DMS53 (cell line): ENCODE results near the gene CALCR.

Source experiments
- DNase-seq: peaks from one replicate; lab custom pipeline; 2025; lab: John Stamatoyannopoulos, UW

Gene CALCR

DNA sequence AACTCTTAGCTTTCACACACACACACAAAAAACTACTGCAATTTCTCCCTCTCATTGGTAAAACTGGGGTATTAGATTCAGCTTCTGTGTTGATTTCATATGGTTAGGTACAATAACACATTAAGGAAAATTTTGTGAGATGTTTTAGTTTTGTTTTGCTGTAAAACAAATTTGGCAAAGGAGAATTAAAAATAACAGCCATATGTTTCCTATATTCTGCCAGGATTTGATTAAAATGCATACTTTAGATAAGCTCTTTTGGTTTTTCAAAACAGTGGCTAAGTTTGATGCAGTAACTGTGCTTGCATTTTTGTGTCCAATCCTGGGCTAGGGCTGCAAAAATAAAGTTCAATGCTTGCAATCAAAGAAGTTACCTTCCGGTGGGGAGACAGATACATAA, 126.3 kb downstream of the CALCR start:
- DNase-seq = no peak

DNA sequence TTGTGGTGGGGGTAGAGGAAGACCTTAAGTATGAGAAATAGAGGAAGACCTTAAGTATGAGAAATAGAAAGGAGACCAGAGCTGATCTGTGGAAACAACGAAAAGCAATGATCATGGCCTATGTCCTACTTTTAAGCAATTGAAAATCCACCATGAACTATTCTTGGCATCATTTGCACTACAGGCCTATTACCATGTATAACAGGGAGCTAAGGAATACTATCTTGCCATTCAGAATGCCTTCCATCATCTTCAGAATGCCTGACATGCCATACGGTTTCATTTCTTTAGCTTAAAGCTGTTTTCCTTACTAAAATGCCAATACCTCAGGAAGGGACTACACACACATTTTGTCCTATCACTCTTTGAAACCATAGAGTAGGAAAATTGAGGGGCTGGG, 127.0 kb downstream of the CALCR start:
- no peak for DNase-seq

DNA sequence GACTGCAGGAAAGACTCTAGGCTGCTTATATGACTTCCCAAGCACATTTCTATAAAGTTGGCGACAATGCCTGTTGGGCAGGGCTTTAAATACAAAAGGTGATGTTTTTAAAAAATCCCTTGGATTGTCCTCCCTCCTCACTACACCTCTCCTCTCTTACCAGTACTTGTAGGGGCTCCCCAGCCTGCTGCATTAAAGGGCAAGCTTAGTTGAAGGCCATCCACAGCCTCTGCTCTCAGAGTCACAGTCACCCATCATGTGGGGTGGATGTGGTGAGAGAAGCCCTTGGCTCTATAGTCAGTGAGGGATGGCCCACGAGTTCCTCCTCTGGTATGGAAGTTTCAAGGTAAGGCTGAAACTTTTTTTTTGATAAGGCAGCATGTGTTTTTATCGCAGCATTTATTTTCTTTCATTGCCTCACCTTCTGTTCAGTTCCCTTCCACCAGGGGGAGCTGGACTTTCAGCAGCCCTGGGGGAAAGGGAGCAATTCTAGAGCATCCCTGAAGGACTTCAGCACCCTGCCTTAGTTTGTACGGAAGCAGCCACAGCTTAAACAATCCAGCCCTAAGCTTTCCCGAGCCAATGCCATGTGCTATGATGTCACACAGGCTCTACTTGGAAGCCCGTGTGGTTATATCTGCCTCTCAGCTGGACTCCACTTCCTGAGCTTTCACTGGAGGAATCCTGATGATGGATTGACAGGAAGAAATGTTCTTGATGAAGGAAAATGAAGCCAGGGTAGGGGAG, 131.9 kb downstream of the CALCR start:
- DNase-seq = peak; percentile 91

DNA sequence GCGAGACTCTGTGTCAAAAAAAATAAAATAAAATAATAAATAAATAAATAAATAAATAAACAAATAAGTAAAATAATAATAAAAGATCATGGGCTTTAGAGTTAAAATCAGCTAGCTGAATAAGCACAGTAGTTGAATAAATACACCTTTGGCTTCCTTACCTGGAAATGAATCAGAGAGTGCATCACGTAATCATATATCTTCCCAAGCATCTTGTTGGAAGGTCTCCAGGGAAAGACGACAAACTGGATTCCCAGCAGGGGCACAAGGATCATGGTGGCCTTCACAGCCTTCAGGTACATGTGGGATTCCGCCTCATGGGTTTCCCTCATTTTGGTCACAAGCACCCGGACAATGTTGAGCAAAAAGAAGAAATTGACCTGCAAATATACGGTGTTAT, 138.7 kb downstream of the CALCR start:
- no peak for DNase-seq

DNA sequence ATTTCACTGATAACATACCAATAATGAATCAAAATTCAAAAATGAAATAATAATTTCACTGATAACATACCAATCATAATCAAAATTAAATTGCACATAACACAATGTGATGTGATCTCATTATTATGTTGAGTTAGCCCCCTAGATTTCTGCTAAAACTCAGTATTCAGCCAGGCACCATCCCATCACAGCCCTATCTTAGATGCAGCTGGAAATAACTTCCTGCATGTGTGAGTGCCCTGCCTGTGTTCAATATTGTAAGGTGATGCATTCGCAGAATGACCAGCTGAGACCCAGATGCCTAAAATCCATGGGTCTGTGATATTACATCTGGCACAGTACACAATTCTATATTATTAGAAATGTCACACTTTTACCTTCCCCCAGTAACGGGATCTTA, 142.4 kb downstream of the CALCR start:
- DNase-seq = no peak

DNA sequence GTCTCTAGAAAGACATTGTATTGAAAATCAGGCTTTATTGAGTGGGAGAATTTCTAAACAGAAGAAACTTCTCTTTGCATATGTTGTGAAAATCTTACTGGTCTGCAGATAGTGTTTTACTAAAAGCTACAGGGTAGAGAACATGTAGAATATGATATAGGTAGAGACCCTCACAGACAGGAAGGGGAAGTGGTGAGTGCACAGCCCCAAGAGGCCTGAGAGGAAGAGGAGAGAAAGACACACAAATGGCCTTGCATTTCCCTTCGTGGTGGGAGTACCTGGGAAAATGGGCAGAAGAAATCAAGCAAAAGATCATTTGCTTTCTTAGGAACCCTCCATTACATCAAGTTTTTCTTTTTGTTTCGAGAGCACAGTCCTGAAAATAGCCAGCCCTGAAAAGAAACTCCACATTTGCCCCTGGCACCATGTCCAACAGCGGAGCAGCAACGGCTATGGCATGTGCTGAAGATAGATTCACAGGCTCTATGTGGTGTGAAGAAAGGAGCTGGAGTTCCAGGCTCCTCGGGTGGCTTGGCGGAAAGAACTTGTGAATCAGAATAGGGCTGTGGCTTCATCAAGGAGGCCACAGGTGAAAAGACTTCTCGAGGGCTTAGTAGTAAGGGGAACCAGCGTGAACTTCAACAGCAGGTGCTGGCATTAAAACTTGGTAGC, 143.5 kb downstream of the CALCR start:
- DNase-seq = no peak

DNA sequence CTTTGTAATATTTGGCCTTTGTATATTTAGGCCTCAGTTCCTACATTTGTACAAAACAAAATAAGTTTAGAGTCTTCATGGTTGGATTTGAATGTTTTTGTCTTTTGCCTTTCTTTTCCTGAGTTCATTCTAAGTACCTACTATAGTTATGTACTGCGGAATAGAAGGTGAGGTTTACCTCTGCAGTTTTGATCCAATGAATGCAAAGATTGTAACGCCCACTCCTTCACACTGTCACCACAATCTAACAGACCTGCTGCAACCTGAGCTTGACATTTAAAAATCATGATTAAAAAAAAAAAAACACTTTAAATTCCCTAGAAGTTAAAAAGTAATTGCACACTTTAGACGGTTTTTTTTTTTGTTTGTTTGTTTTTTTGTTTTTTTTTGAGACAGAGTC, 145.0 kb downstream of the CALCR start:
- DNase-seq = no peak

DNA sequence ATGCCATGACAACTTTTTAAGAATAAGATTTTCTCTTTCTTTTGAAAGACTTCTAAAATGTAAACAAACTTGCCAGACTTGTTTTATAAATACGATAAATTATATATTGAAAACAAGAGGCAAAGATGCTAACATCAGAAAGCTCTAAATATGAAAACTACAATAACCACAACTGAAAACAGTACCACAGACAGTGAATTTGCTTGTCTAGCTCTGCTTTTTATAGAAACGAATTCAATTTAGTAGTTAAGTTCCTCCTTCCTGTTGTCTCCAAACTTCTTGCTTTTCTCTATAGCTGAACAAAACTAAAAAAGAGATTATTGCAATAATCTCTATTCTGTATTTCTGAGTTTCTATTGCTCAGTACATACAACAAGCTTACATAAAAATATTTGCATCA, 147.4 kb downstream of the CALCR start:
- no peak for DNase-seq

DNA sequence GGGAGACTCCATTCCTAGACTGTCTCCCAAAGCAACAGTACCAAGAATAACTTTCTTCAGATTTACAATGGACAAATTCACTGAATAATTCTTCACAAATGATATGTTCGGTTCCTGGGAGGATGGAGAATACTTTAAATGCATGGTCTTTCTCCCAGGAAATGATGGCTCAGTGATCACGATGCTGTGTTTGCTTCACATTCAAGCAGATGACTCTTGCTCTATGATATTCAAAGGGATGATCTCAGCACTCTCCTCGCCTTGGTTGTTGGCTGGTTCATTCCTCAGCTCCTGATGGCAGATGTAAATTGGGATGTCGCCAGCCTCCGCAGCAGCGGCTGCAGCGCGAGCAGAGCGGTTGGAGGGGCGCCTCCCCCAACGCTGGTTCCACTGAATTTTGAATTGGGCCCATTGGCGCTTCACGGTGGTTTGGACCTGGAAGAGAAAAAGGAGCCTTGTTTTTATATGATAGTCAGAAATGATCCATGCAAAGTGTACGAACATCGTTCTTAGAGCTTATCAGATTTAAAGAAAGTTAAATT, 148.3 kb downstream of the CALCR start:
- DNase-seq = no peak

DNA sequence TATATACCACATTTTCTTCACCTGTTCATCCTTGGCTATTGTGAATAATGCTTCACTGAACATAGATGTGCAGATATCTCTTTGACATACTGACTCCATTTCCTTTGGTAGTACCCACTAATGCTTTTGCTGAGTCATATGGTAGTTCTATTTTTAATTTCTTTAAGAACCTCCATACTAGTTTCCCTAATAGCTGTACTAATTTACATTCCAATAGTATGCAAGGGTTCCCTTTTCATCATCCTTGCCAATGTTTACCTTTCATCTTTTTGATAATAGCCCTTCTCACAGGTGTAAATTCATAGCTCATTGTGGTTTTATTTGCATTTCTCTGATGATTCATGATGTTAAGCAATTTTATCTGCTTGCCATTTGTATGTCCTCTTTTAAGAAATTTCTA, 159.9 kb downstream of the CALCR start:
- peak; percentile 89 for DNase-seq

DNA sequence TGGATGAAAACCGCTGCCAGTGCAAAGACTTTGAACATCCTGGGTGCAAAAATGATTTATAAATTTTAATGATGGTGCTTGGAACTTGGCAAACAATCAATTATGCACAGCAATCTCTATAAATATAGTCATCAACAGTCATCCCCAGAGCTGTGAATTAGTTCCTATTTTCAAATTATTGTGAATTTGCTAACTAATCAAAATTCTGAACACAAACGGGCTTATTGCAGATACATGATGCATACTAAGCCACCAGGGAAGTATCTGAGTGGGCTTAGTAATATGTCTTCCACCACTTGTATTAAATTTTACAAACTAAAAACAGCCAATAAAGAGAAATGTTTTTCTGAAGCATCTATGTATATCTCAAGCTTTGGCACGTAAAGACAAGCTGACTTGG, 165.2 kb downstream of the CALCR start:
- no peak for DNase-seq

DNA sequence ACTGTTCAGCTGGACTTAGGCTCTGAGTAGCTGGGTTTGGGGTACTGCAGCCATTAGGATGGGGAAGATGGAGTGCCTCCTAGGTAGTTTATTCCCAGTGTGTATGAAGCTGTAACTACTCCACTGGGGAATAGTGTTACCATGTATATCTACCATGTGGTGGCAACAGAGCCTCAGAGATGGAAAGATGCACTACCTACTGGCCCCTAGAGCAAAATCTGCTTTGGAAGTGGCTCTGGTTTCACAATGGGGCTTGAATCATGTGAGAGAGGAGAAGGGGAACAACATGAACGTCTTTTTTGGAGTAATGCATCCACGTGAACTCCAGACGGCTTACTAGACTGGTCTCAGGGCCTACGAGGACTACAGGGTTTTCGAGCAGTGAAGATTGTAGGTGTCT, 167.3 kb downstream of the CALCR start:
- DNase-seq = peak; percentile 59

DNA sequence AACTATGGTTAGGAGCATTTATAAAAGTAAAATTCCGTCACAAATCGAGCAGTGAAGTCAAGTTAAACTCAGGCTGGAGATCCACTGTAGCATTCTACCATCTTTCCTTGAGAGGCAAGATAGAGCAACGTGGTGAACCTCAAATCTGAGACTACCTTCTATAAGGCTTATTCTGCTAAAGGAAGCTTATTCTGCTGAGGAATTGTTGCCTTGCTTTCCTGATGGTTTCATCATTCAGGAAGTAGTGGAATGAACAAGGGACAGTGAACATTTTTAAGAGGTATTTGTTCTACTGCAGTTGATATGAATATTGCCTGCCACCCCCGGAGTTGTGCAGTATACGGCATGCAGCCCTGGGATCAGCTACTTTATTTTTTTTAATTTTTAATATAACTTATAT, 171.6 kb downstream of the CALCR start:
- DNase-seq = peak; percentile 9

DNA sequence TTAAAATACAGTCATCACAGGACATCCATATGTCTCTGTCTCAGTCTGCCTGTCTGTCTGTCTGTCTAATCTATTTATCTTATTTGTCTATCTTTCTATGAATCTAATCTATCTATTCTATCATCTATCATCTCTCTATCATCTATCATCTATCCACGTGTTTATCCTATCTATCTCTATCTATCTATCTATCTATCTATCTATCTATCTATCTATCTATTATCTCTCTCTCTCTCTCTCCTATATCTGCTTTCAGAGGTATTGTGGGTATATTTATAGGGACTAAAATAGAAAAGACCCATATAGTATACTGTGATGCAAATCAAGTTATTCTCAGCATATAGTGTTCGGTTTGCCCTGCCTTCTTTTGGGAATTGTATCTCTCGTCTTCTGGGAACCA, 174.9 kb downstream of the CALCR start:
- DNase-seq = no peak

DNA sequence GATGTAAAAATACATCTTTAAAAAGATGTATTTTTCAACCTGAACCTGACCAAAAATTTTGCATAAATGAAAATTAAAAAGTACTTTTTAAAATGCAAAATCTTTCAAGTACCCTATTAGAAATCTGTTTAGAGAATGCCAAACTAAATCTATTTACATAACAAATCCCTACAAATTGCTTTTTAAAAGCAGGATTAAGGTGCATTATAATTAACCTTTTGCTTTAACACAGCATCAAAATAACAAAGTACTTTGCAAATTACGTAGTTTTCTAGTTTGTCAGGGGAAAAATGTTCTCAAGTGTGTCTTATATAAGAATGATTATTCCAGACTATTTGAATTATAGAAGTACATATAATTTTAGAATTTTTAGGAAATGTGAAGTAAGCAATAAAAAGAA, 181.5 kb downstream of the CALCR start:
- DNase-seq = no peak

DNA sequence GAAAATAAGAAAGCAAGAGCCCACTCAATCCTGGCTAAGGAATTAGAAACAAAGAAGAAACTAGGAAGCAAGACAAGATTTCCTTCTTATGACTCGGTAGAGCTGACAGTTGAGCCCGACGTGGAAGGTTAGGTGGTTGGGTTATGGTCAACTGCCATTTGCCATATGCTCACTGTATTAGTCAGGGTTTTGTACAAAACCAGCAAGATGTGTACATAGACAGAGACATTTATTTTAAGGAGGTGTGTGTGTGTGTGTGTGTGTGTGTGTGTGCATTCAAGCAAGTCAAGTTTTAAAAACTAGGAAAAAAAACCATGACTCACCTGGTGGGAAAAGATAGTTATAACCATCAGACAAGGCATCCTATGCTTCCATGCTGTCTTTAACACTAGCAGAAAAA, 183.9 kb downstream of the CALCR start:
- no peak for DNase-seq

DNA sequence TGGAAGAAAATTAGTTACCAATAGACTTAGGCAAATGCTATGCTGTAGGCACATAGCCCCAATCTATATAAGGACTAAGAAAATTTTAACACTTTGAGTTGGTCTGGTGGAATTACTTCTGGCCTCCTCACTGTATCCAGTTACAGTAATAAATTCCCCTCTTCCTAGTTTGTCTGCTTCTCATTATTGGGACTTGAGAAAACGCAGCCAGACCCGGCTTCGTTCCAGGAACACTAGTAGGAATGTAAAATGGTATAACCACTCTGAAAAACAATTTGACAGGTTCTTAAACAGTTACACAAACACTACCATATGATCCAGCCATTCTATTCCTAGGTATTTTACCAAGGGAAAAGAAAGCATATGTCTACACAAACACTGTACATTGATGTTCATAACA, 192.2 kb downstream of the CALCR start:
- DNase-seq = no peak

DNA sequence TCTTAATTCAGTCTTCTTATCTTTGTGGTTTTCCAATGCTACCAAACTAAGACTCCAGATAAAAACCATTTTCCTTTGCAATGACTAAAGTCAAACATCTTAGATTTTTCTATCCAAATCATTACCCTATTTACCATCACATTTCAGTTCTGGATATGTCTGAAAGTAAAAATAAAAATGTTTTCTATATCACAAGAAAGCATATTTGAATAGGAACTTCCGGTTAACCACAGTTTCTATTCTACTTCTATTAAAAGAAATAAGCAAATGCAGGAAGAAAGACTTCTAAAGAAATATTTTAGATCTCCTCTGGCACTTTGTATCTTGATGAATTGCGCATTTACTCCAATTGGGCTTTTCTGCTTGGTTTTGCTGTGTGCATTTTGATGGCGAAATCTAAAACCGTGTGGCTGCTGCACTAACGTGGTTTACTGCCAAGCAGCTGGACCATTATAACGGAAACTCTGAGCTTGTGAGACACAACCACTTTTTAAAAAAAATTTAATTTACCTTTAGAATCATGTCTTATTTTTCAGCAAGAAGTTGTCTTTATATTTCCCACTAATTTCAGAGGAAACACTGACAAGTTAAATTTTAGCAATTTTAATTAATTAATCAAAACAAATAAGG, 196.3 kb downstream of the CALCR start:
- DNase-seq = no peak

DNA sequence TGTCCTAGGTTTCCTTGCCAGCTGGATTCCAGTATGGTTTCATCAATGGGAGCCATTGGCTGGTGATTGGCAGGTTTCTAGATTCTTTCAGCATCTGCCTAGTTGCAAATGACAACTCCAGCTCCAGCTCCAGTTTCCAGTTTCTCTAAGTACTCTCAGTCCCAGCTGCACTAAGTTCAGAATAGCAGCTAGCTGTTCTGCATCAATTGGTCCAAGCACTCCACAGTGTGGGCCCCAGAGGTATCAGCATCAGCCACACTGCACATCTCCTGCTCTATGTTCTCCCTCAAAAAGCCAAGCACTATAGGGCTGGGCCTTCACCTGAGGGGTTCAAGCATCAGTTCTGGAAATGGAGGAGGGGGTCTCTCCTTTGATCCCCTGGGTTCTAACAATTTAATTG, 198.9 kb downstream of the CALCR start:
- no peak for DNase-seq
